GM12891 (cell line): ENCODE data around the gene PDLIM3.

ENCODE experiments used
- PAX5 ChIP-seq: IDR thresholded peaks from 2 replicates; pipeline ENCODE4 v1.6.1; 2011; ENCODE audit warnings: low read length, moderate library complexity, mild to moderate bottlenecking; ENCODE audit not compliant: insufficient read depth, severe bottlenecking
- POLR2A ChIP-seq: IDR thresholded peaks from 2 replicates; pipeline ENCODE4 v1.6.1; 2011; ENCODE audit warnings: low read depth, low read length, control low read depth
- POLR2AphosphoS5 ChIP-seq: IDR thresholded peaks from 2 replicates; pipeline ENCODE4 v1.6.1; 2011; ENCODE audit warnings: low read depth, low read length, control low read depth
- SPI1 ChIP-seq: IDR thresholded peaks from 2 replicates; pipeline ENCODE4 v1.6.1; 2011; ENCODE audit warnings: low read depth, low read length, control low read depth
- TAF1 ChIP-seq: IDR thresholded peaks from 2 replicates; pipeline ENCODE4 v1.6.1; 2011; ENCODE audit warnings: low read depth, low read length, control low read depth

DNA sequence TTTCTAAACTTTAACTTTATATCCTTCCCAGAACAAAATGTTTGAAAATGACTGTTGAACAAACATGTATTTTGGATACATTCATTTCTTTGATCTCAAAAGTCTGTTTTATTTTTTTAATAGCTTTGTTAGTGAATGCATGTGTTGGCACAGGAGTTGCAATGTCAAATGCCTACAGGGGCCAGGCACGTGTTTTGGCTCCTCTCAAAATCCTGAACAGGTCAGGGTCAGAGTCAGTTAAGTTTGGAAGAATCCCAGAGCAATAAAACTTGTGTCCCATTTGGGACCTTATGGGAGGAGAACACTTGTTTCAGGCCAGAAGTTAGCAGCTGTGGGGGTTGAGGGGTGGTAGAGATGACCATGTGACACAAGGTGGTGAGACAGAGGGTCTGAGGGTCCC is 34.7 kb downstream of the PDLIM3 start:
- no peak for TF ChIP-seq SPI1
- TF ChIP-seq PAX5, result no peak
- TF ChIP-seq TAF1, result no peak
- no peak for TF ChIP-seq POLR2A
- no peak for TF ChIP-seq POLR2AphosphoS5
